ENCODE measurements around the gene SLF2.

Gene SLF2

GRCh38 chr10:100976906-100977305 is 64.1 kb downstream of the SLF2 start:
- no peaks in the 10 kb centered on the region for H3K27me3 ChIP-seq
- TF ChIP-seq, protein P1, sequence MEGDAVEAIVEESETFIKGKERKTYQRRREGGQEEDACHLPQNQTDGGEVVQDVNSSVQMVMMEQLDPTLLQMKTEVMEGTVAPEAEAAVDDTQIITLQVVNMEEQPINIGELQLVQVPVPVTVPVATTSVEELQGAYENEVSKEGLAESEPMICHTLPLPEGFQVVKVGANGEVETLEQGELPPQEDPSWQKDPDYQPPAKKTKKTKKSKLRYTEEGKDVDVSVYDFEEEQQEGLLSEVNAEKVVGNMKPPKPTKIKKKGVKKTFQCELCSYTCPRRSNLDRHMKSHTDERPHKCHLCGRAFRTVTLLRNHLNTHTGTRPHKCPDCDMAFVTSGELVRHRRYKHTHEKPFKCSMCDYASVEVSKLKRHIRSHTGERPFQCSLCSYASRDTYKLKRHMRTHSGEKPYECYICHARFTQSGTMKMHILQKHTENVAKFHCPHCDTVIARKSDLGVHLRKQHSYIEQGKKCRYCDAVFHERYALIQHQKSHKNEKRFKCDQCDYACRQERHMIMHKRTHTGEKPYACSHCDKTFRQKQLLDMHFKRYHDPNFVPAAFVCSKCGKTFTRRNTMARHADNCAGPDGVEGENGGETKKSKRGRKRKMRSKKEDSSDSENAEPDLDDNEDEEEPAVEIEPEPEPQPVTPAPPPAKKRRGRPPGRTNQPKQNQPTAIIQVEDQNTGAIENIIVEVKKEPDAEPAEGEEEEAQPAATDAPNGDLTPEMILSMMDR (IDR thresholded peaks at IDR 0.05), result no peak
- peaks cover 13 to 53% (median 32%) of the 10 kb centered on the region in 3 donors for H3K36me3 ChIP-seq
- no peaks in the 10 kb centered on the region for H3K9me3 ChIP-seq
- H3K4me1 ChIP-seq, result no peaks in the 10 kb centered on the region
- no peak overlapping the region for H3K4me3 ChIP-seq
- no peak for DNase-seq
- no peak overlapping the region for H3K27ac ChIP-seq
- intact Hi-C loops (cut with DNase I; ENCODE audit: low total_unique reads), result no loop called here

GRCh38 chr10:100977436-100977835 is 64.7 kb downstream of the SLF2 start:
- Histone ChIP-seq H3K27ac (no peak overlapping the region), H3K4me1 (no peaks in the 10 kb centered on the region), H3K36me3 (peaks cover 13 to 58% (median 36%) of the 10 kb centered on the region in 3 donors), H3K9me3 (no peaks in the 10 kb centered on the region), H3K4me3 (no peak overlapping the region), H3K27me3 (no peaks in the 10 kb centered on the region)
- TF ChIP-seq, protein P1 (IDR thresholded peaks at IDR 0.05), result no peak
- intact Hi-C loops (cut with DNase I; ENCODE audit: low total_unique reads), result no loop called here
- DNase-seq, result no peak

DNA sequence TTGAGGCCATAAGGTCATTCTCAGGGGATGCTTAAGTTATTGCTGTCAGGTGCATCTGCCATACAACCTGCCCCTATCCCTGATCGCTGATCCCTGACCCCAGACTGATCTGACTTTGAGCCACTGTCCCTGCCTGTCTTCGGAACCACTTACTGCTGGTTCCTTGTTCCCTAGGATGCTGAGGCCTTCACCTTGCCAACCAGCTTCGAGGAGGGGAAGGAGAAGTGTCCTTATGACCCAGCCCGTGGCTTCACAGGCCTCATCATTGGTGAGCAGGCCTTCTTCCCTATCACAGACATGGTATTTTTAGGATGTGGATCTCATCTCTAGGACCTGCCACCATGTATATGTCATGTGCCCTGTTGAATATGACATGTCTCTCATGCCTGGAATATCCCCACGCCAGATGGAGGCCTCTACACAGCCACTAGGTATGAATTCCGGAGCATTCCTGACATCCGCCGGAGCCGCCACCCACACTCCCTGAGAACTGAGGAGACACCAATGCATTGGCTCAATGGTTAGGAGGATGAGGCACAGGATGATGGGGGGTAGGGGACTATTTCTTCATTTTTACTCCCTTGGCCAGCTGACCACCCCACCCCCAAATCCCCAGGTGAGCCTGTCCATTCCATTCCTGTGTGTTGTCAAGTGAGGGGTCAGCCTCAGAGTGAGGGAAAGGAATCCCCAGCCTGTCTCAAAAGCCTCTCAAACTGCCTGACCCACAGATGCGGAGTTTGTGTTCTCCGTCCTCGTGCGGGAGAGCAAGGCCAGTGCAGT is 65.5 kb downstream of the SLF2 start:
- H3K27ac ChIP-seq, result no peak overlapping the region
- TF ChIP-seq, protein P1 (IDR thresholded peaks at IDR 0.05), result no peak
- H3K4me3 ChIP-seq, result no peak overlapping the region
- no peaks in the 10 kb centered on the region for H3K4me1 ChIP-seq
- H3K9me3 ChIP-seq, result no peaks in the 10 kb centered on the region
- peaks cover 13 to 67% (median 44%) of the 10 kb centered on the region in 3 donors for H3K36me3 ChIP-seq
- no peaks in the 10 kb centered on the region for H3K27me3 ChIP-seq
- intact Hi-C loops (cut with DNase I; ENCODE audit: low total_unique reads), result no loop called here
- no peak for DNase-seq

DNA sequence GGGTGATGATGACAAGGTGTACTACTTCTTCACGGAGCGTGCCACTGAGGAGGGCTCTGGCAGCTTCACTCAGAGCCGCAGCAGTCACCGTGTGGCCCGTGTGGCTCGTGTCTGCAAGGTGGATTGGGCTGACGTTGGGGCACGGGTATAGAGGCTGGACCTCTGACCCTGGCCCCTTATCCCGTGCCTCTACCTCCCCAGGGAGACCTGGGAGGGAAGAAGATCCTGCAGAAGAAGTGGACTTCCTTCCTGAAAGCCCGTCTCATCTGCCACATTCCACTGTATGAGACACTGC is 66.1 kb downstream of the SLF2 start:
- intact Hi-C loops (cut with DNase I; ENCODE audit: low total_unique reads), result no loop called here
- TF ChIP-seq, protein P1 (IDR thresholded peaks at IDR 0.05), result no peak
- no peaks in the 10 kb centered on the region for H3K9me3 ChIP-seq
- no peaks in the 10 kb centered on the region for H3K27me3 ChIP-seq
- peaks cover 13 to 72% (median 50%) of the 10 kb centered on the region in 3 donors for H3K36me3 ChIP-seq
- H3K27ac ChIP-seq, result no peak overlapping the region
- H3K4me3 ChIP-seq, result no peak overlapping the region
- no peak for DNase-seq
- no peaks in the 10 kb centered on the region for H3K4me1 ChIP-seq

GRCh38 chr10:100979791-100980272 is 67.1 kb downstream of the SLF2 start:
- peaks cover 13 to 82% (median 50%) of the 10 kb centered on the region in 3 donors for H3K36me3 ChIP-seq

More at GRCh38 chr10:100979791-100980272, 67.1 kb downstream of the SLF2 start:
- Histone ChIP-seq H3K27ac (no peak overlapping the region), H3K9me3 (no peaks in the 10 kb centered on the region), H3K4me3 (no peak overlapping the region), H3K27me3 (no peaks in the 10 kb centered on the region), H3K4me1 (no peaks in the 10 kb centered on the region)
- TF ChIP-seq, protein P1 (IDR thresholded peaks at IDR 0.05), result no peak
- peak in 1 of 2 donors; percentile 61 for DNase-seq
- intact Hi-C loops (cut with DNase I; ENCODE audit: low total_unique reads), result no loop called here

All from tibial artery (tissue), 4 donors.